ENCODE data around the gene NMU.

DNA sequence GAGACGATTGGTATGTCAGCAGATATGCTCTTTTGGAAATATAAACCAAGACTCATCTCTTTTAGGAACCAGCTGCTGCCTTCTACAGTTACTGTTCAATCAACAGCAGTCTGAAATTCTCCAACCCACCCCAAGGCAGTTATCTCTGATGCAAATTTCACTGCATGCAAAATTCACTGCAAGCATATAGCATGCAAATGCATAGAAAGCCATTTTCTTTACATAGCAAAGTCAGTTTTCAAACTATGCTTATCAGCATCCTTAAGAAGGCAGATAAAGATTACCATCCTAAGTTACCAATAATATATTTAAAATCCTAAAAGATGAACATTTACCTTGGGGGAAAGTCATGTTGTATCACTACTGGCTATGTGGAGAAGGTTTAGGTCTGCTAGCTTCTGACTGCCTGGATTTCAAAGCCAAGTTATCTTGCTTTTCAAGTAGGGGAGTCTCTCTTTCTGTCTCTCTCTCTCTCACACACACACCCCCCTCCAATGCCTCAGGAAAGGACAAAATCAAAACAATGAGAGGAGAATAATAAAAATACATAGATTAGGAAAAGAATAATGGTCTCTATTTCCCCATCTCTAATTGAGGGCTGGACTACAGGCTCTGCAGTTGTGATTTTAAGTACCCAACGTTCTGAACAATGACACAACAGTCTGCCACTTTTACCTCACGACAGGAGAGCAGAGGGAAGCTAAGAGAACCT, 1.5 kb downstream of the NMU start:
- TF ChIP-seq, protein P1, sequence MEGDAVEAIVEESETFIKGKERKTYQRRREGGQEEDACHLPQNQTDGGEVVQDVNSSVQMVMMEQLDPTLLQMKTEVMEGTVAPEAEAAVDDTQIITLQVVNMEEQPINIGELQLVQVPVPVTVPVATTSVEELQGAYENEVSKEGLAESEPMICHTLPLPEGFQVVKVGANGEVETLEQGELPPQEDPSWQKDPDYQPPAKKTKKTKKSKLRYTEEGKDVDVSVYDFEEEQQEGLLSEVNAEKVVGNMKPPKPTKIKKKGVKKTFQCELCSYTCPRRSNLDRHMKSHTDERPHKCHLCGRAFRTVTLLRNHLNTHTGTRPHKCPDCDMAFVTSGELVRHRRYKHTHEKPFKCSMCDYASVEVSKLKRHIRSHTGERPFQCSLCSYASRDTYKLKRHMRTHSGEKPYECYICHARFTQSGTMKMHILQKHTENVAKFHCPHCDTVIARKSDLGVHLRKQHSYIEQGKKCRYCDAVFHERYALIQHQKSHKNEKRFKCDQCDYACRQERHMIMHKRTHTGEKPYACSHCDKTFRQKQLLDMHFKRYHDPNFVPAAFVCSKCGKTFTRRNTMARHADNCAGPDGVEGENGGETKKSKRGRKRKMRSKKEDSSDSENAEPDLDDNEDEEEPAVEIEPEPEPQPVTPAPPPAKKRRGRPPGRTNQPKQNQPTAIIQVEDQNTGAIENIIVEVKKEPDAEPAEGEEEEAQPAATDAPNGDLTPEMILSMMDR (IDR thresholded peaks at IDR 0.05), result no peak
- TF ChIP-seq POLR2AphosphoS5 (IDR thresholded peaks at IDR 0.05; ENCODE audit: low read depth, low read length), result no peak
- TF ChIP-seq, protein P2, sequence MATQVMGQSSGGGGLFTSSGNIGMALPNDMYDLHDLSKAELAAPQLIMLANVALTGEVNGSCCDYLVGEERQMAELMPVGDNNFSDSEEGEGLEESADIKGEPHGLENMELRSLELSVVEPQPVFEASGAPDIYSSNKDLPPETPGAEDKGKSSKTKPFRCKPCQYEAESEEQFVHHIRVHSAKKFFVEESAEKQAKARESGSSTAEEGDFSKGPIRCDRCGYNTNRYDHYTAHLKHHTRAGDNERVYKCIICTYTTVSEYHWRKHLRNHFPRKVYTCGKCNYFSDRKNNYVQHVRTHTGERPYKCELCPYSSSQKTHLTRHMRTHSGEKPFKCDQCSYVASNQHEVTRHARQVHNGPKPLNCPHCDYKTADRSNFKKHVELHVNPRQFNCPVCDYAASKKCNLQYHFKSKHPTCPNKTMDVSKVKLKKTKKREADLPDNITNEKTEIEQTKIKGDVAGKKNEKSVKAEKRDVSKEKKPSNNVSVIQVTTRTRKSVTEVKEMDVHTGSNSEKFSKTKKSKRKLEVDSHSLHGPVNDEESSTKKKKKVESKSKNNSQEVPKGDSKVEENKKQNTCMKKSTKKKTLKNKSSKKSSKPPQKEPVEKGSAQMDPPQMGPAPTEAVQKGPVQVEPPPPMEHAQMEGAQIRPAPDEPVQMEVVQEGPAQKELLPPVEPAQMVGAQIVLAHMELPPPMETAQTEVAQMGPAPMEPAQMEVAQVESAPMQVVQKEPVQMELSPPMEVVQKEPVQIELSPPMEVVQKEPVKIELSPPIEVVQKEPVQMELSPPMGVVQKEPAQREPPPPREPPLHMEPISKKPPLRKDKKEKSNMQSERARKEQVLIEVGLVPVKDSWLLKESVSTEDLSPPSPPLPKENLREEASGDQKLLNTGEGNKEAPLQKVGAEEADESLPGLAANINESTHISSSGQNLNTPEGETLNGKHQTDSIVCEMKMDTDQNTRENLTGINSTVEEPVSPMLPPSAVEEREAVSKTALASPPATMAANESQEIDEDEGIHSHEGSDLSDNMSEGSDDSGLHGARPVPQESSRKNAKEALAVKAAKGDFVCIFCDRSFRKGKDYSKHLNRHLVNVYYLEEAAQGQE (IDR thresholded peaks at IDR 0.05; ENCODE audit: insufficient read depth in 1 of 2, low read depth in 2 of 2, low read length in 1 of 2), result no peak
